Esophagus muscularis mucosa (tissue), 4 donors: ENCODE data around the gene PRPF40A. TPM values are rescaled to one million over a fixed set of nuclear protein-coding genes. Genes with fewer than 3 reads are reported as not detected.

Experiments
- DNase-seq: peaks from one replicate; pipeline ENCODE4 v3.0.0-alpha.2; 2017; ENCODE audit errors: extremely low spot score
- H3K27ac ChIP-seq, 4 donors: fragments of 200-600 bp; sonication (generic); replicated peaks in 1 of 4; 1 replicate in 3 of 4; 2 replicates in 1 of 4; pipeline ENCODE4 v1.5.1; 2016 to 2019; ENCODE audit warnings: mild to moderate bottlenecking in 1 of 4
- H3K27me3 ChIP-seq, 4 donors: fragments of 200-600 bp; sonication (generic); one replicate each; pipeline versions ENCODE4 v1.5.1 to v1.6.0; 2016 to 2019
- H3K36me3 ChIP-seq, 4 donors: fragments of 200-600 bp; sonication (generic); one replicate each; pipeline ENCODE4 v1.5.1; 2016 to 2019
- H3K4me1 ChIP-seq, 4 donors: fragments of 200-600 bp; sonication (generic); one replicate each; pipeline ENCODE4 v1.5.1; 2016 to 2019
- H3K4me3 ChIP-seq, 4 donors: fragments of 200-600 bp; sonication (generic); 1 replicate in 2 of 4; 2 replicates in 2 of 4; pipeline ENCODE4 v1.5.1; 2016 to 2019; ENCODE audit warnings: mild to moderate bottlenecking in 4 of 4, moderate library complexity in 1 of 4
- H3K9me3 ChIP-seq, 4 donors: fragments of 200-600 bp; sonication (generic); 1 replicate in 3 of 4; 2 replicates in 1 of 4; pipeline ENCODE4 v1.5.1; 2016 to 2019
- CTCF ChIP-seq, 3 experiments: fragments of 200-600 bp in 2 of 3; fragments of 450-650 bp in 1 of 3; sonication (generic) in 2 of 3; IDR thresholded peaks; one replicate each; pipeline ENCODE4 v1.5.1; 2017 to 2019; ENCODE audit warnings: antibody characterized with exemption in 3 of 3, mild to moderate bottlenecking in 2 of 3, moderate library complexity in 1 of 3
- EP300 ChIP-seq: sonication (generic); formaldehyde crosslinking; IDR thresholded peaks from one replicate; pipeline ENCODE4 v1.6.1; 2017; ENCODE audit warnings: antibody characterized with exemption
- POLR2A ChIP-seq: fragments of 450-650 bp; IDR thresholded peaks from one replicate; pipeline ENCODE4 v1.6.1; 2017; ENCODE audit warnings: antibody characterized with exemption, moderate library complexity, mild to moderate bottlenecking, low read depth
- POLR2AphosphoS5 ChIP-seq, 2 donors: sonication (generic); formaldehyde crosslinking; IDR thresholded peaks; one replicate each; pipeline ENCODE4 v1.6.1; 2017; ENCODE audit warnings: antibody characterized with exemption in 2 of 2
- WGBS: methylation state at CpG from one replicate; pipeline ENCODE4 v1.1.5; 2018; 5-methylcytosine and 5-hydroxymethylcytosine counted together
- intact Hi-C: fragments of 100-400 bp; cut with DNase I; formaldehyde crosslinking; loops from one replicate; pipeline ENCODE4 v1.15.1; 2023
- total RNA-seq, 4 donors: library from RNA; depleted of rRNA; stranded (reverse); fragments of >200 nt; gene quantifications; one replicate each; pipeline versions ENCODE4 v1.1.0 to v1.2.1, GENCODE V29; 2016

Gene PRPF40A
- total RNA-seq, 4 donors from 2014 or later = 46.1 to 66.1 (median 53.2) TPM

- H3K27ac ChIP-seq = no peak overlapping the region
- WGBS = 94% methylated on average over 1 of the region's 1 CpG
- intact Hi-C loops = no loop called here
- H3K27me3 ChIP-seq = no peaks in the 10 kb centered on the region
- no peak overlapping the region for H3K4me3 ChIP-seq
- DNase-seq = peak; percentile 17
- TF ChIP-seq CTCF (IDR thresholded peaks at IDR 0.05) (no peak), POLR2AphosphoS5 (IDR thresholded peaks at IDR 0.05) (no peak), POLR2A (no peak), EP300 (no peak)
- H3K4me1 ChIP-seq = no peaks in the 10 kb centered on the region
- H3K9me3 ChIP-seq = no peaks in the 10 kb centered on the region
- H3K36me3 ChIP-seq = peaks cover 0 to 9% (median 0%) of the 10 kb centered on the region in 4 donors
Measured at GRCh38 chr2:152606081-152606480, 111.2 kb downstream of the PRPF40A start.

GRCh38 chr2:152603166-152603565 is 114.1 kb downstream of the PRPF40A start:
- intact Hi-C loops = no loop called here
- H3K4me3 ChIP-seq = no peak overlapping the region
- H3K27me3 ChIP-seq = no peaks in the 10 kb centered on the region
- no peak overlapping the region for H3K27ac ChIP-seq
- H3K9me3 ChIP-seq = no peaks in the 10 kb centered on the region
- WGBS = 97% methylated on average over 3 of the region's 3 CpGs
- DNase-seq = no peak
- TF ChIP-seq CTCF (IDR thresholded peaks at IDR 0.05) (no peak), POLR2A (no peak), POLR2AphosphoS5 (IDR thresholded peaks at IDR 0.05) (no peak), EP300 (no peak)
- no peaks in the 10 kb centered on the region for H3K4me1 ChIP-seq
- peaks cover 0 to 9% (median 0%) of the 10 kb centered on the region in 4 donors for H3K36me3 ChIP-seq

GRCh38 chr2:152602750-152603149 is 114.5 kb downstream of the PRPF40A start:
- H3K36me3 ChIP-seq = peaks cover 0 to 11% (median 0%) of the 10 kb centered on the region in 4 donors
- no peaks in the 10 kb centered on the region for H3K4me1 ChIP-seq
- no peaks in the 10 kb centered on the region for H3K9me3 ChIP-seq
- no peak overlapping the region for H3K27ac ChIP-seq
- DNase-seq = no peak
- intact Hi-C loops = no loop called here
- WGBS = 91% methylated on average over 8 of the region's 8 CpGs
- no peak overlapping the region for H3K4me3 ChIP-seq
- TF ChIP-seq POLR2AphosphoS5 (IDR thresholded peaks at IDR 0.05) = no peak
- no peak for TF ChIP-seq POLR2A
- no peak for TF ChIP-seq EP300
- TF ChIP-seq CTCF (IDR thresholded peaks at IDR 0.05) = no peak
- no peaks in the 10 kb centered on the region for H3K27me3 ChIP-seq

Other genes with a start within 250 kb of the PRPF40A start
- gene ARL6IP6, start 1.2 kb upstream of the PRPF40A start, total RNA-seq = 10 to 100 TPM in 2 of 4 donors, 1 to 10 TPM in 2; 6.5 to 20.2 (median 12.8) TPM